HG03066 (cell line): ENCODE measurements around the gene KCNQ2.

Experiments used
- ATAC-seq: cut with Tn5 transposase; IDR thresholded peaks from one replicate; pipeline ENCODE4 v1.9.1; 2021; ENCODE audit warnings: low read depth; ENCODE audit not compliant: unreplicated experiment

The KCNQ2 gene

GRCh38 chr20:63363981-63364561 lies 108.4 kb downstream of the KCNQ2 start:
- ATAC-seq: no peak

- ATAC-seq: no peak
Observed at GRCh38 chr20:63363013-63363957, 109.2 kb downstream of the KCNQ2 start.

- no peak for ATAC-seq
Observed at GRCh38 chr20:63362436-63363009, 109.9 kb downstream of the KCNQ2 start.

GRCh38 chr20:63361519-63362435 lies 110.7 kb downstream of the KCNQ2 start:
- no peak for ATAC-seq

- no peak for ATAC-seq
Observed at GRCh38 chr20:63360850-63361518, 111.5 kb downstream of the KCNQ2 start, which contains the start of gene CHRNA4. Gene CHRNA4, minus strand, starts transcription at chr20:63361349. Its CDS starts 184 bp downstream, at chr20:63361165.

- no peak for ATAC-seq
Observed at GRCh38 chr20:63359937-63360849, 112.3 kb downstream of the KCNQ2 start.

- no peak for ATAC-seq
Observed at GRCh38 chr20:63359164-63359934, 113.1 kb downstream of the KCNQ2 start.

- no peak for ATAC-seq
Observed at GRCh38 chr20:63357921-63358905, 114.2 kb downstream of the KCNQ2 start.

GRCh38 chr20:63356931-63357879 lies 115.2 kb downstream of the KCNQ2 start:
- no peak for ATAC-seq

GRCh38 chr20:63356511-63356910 lies 115.9 kb downstream of the KCNQ2 start:
- ATAC-seq: no peak

- ATAC-seq: no peak
Observed at GRCh38 chr20:63355781-63356295, 116.6 kb downstream of the KCNQ2 start.

GRCh38 chr20:63354636-63355350 lies 117.7 kb downstream of the KCNQ2 start:
- ATAC-seq: no peak

- ATAC-seq: no peak
Observed at GRCh38 chr20:63352811-63353221, 119.6 kb downstream of the KCNQ2 start.

GRCh38 chr20:63351811-63352591 lies 120.5 kb downstream of the KCNQ2 start:
- ATAC-seq: no peak
